HFF-Myc (cell line): ENCODE data around the gene PMM2.
"Not testable (repeated sequence)": the region's sequence is repeated elsewhere in the genome, so short reads cannot be mapped to it uniquely, and the experiment has no call there.

ENCODE experiments used
- DNase-seq: peaks from one replicate; pipeline ENCODE4 v3.0.0-alpha.2; 2011; ENCODE audit warnings: low read depth; ENCODE audit errors: extremely low read depth
- H3K4me3 ChIP-seq: replicated peaks from 2 replicates; pipeline ENCODE4 v1.5.1; 2011; ENCODE audit warnings: low read depth, mild to moderate bottlenecking, control low read depth, low read length
- CTCF ChIP-seq: IDR thresholded peaks from 2 replicates; pipeline ENCODE4 v1.5.1; 2012; ENCODE audit warnings: mild to moderate bottlenecking, low read depth, low read length, control low read depth; ENCODE audit errors: missing control alignments

PMM2 gene

GRCh38 chr16:8831450-8831849 is 33.8 kb downstream of the PMM2 start:
- no peak overlapping the region for H3K4me3 ChIP-seq
- TF ChIP-seq CTCF = no peak
- no peak for DNase-seq

- no peak for TF ChIP-seq CTCF
- no peak for DNase-seq
- H3K4me3 ChIP-seq = no peak overlapping the region
These were observed 34.5 kb downstream of the PMM2 start for GRCh38 chr16:8831871-8832716.

GRCh38 chr16:8832717-8833105 is 35.1 kb downstream of the PMM2 start:
- no peak for TF ChIP-seq CTCF
- no peak for DNase-seq
- H3K4me3 ChIP-seq = no peak overlapping the region

GRCh38 chr16:8836797-8837196 is 39.2 kb downstream of the PMM2 start:
- not testable (repeated sequence) for DNase-seq, H3K4me3 ChIP-seq

GRCh38 chr16:8837594-8837993 is 40.0 kb downstream of the PMM2 start:
- H3K4me3 ChIP-seq, DNase-seq: not testable (repeated sequence)

GRCh38 chr16:8842016-8842415 is 44.4 kb downstream of the PMM2 start:
- H3K4me3 ChIP-seq, DNase-seq: not testable (repeated sequence)

GRCh38 chr16:8843296-8843695 is 45.7 kb downstream of the PMM2 start:
- DNase-seq, H3K4me3 ChIP-seq: not testable (repeated sequence)

GRCh38 chr16:8845699-8846298 is 48.2 kb downstream of the PMM2 start:
- no peak for DNase-seq
- H3K4me3 ChIP-seq = no peak overlapping the region
- TF ChIP-seq CTCF = no peak

- no peak overlapping the region for H3K4me3 ChIP-seq
- no peak for TF ChIP-seq CTCF
- no peak for DNase-seq
These were observed 48.8 kb downstream of the PMM2 start for GRCh38 chr16:8846401-8846932.
